Hematopoietic multipotent progenitor cell treated with erythropoietin and hydrocortisone succinate and interleukin-3 and kit ligand, for 17 days (in vitro differentiated cells): ENCODE results near the gene KRT12.
"Not testable (repeated sequence)": the region's sequence is repeated elsewhere in the genome, so short reads cannot be mapped to it uniquely, and the experiment has no call there.

Experiments used
- DNase-seq: peaks from one replicate; pipeline ENCODE4 v3.0.0-alpha.2; 2015; ENCODE audit warnings: low spot score

KRT12 gene

DNA sequence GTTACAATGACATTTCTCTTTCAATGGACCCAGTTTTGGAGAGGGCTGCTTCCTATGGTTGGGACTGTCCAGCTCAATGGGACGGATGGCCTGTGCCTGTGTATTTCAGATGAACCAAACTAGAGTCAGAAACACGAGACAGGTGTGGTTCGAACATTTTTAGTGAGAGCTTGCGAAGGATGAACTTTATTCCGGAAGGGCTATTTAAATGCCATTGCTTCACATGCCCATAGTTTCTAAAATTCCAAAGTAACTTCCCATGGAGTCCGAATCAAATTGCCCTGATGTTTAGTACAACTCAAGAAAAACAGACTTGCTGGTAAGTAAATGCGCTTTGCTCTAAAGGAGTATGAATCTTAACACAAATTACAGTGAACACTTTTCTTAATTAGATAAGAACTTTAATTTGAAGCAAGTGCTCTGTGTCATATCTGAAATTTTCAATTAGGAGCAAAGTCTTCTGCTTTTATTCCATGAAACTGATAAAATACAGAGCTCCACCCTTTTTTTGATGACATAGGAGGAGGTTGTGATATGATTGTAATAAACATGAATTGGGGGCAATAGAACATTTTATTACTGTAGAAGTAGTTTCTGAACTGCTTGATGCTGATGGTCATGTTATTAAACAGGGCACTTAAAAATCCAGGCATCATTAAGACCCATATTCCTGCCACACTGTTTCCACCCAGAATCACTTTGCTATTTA, 16.8 kb upstream of the KRT12 start:
- DNase-seq, result no peak

GRCh38 chr17:40883031-40883430, 16.0 kb upstream of the KRT12 start:
- DNase-seq, result no peak

DNA sequence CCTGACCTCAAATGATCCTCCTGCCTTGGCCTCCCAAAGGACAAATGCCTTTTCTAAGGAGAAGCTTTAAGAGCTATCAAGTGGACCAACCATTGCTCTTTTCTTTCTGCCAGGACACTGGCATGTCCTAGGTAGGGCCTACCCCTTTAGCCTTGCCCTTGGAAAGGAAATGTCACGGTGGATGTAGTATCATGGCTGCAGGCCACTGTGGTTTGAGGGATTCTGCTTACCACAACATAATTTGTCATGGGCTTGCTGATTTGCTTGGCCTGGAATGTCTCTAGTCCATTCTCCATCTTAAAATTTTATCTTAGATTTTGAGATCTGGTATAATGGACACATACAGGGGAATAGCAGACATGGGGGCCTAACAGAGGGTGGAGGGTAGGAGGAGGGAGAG, 12.0 kb upstream of the KRT12 start:
- no peak for DNase-seq

DNA sequence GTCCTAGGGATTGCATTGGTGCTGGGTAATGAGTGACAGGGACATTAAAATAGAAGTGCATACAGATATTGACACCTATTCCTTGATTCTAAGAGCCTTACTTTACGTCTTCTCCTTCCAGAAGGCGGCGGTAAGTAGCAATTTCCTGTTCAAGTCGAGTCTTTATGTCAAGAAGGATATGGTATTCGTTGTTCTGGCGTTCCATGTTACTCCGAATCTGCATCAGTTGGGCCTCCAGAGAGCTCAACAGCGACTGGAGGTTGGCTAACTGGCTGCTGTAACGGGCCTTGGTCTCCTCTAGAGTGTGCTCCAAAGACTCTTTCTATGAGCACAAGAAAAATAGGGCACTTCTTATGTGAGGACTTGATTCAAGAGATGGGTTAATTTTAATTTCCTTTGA, 11.0 kb upstream of the KRT12 start:
- no peak for DNase-seq

DNA sequence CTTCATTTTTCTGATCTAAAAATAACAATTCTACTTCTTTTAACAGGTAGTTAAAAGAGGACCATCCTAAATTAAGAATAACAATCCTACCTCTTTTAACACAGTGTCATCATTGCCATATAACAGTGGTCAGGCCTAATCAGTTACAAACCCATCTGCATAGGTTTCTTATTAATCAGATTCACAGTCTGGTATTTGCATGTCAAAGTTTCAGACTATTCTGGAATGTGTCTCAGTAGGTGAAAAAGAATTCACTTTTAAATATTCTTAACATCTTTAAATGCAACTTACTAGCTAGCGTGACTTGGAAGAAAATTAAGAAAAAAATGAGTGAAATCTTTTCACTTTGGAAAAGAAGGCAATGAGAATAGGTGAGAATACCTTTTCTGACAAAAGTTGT, 6.8 kb upstream of the KRT12 start:
- no peak for DNase-seq

DNA sequence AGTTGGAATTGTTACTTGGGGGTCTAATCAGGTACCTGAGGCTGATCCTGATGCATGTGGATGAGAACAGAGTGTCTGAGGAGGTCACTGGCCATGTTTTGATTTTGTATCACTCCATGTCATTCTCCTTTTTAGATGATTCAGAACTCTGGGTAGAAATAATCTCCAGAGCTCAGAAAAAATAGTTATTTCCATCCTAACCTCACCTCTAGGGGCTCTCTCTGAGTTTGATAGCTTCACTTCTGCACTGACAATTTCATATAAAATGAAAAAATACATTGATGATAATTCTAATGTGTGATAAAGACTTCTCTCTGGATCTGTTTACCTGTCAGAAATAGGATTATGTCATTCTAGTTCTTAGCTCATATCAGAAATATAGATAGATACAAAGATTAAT, 6.2 kb upstream of the KRT12 start:
- no peak for DNase-seq

- no peak for DNase-seq
Observed at GRCh38 chr17:40872416-40872815, 5.4 kb upstream of the KRT12 start.

DNA sequence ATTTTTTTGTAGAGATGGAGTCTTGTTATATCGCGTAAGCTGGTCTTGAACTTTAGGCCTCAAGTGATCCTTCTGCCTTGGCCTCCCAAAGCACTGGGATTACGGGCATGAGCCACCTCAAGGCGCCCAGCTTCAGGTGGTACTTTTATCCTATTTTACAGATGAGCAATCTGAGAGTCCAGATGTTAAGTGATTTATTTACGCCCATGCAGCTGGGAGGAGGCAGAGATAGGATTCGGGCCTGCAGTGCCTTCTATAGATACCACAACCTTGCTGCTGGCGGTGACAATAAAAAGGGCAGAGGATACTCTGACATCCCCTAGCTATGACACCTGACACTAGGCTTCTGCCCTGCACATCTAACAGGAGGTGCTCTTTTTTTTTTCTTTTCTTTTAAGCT, 4.3 kb upstream of the KRT12 start:
- no peak for DNase-seq

DNA sequence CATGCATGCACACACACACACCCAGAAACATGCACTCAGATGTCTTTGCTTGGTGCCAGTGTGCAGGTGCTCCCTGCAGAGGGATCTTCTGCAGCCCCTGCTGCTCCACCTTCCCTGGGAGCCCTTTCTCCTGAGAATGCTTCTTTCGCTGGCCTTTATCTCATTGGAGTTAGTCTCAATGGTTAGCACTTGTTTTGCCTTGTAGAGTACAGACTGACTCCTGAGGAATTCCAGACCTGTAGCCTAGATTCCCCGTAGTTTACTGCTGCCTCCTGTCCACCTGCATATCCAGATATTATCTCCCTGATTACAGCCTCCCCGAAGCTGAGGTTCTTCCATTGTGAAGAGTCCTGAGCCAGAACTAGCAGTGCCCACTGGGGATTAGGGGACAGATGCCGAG, 3.1 kb upstream of the KRT12 start:
- no peak for DNase-seq

DNA sequence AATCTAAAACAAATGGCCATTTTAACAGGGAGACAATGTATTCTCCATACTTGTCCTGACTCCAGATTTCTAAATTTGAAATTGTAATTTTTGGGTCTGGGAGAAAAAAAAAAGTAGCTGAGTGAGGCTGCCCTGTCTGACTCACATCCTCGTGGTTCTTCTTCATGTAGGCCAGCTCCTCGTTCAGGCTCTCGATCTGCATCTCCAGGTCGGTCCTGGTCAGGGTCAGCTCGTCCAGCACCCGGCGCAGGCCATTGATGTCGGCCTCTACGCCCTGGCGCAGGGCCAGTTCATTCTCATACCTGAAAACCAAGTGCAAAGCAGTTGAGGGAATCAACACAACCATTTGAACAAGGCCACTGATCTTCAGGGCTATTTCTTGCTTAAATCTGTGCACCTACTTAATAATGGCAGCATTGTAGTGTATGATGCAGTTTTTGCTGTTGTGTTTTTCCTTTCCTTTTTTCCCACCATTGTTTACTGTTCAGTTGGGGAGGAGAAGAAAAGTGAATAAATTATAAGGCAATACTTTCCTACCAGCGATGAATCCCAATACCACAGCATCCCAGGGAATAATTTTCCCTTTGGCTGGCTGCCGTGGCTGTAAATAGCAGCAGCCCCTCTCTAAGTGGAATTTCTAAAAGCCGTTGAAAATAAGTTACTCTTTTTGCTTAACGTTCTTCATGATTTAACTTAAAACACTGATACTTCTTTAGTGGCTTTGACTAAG, 2.2 kb downstream of the KRT12 start:
- no peak for DNase-seq

DNA sequence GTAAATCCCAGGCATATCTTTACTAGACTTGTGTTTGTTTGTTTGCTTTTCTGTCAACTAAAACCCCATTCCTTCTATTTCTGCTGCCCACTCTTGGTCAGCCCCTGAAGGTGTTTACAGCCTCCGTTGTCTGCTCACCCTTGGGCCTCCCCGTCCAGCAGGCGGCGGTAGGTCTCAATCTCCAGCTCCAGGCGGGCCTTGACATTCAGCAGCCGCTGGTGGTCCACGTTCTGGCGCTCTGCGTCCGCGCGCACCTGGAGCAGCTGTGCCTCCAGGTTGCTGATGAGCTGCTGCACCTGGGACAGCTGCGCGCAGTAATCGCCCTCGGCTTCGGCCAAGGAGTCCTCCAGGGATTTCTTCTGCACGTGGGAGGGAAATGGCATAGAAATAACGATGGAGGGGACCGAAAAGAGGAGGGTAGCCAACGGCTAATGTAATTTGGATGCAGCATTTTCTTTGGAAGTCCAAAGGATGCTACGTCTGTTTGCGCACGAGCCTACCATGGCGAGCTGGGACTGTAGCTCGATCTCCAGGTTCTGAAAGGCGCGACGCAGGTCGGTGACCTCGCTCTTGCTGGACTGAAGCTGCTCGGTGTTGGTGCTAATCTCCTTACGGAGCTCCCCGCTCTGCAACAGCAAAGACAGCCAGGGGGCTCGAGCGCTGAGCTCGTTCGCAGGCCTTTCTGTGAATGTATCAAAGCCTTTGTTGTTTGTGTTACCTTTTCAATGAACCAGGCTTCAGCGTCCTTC, 3.9 kb downstream of the KRT12 start:
- no peak for DNase-seq

GRCh38 chr17:40859536-40859935, 7.5 kb downstream of the KRT12 start:
- no peak for DNase-seq

DNA sequence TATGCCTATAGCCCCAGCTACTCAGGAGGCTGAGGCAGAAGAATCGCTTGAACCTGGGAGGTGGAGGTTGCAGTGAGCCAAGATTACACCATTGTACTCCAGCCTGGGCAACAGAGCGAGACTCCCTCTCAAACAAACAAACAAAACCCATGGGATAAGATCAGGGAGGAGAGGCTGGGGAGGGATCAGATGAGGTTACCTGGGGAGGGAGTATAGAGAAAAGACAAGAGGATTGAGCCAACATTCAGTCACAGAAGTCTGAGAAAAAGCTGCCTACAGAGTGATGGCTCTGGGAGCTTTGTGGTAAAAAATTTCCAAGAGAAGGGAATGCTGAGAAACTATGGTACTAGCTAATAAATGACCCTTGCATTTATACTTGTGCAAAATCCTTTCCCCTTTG, 8.4 kb downstream of the KRT12 start:
- DNase-seq, result not testable (repeated sequence)

GRCh38 chr17:40857535-40857934, 9.5 kb downstream of the KRT12 start:
- no peak for DNase-seq

- no peak for DNase-seq
Observed at GRCh38 chr17:40854175-40854814, 12.7 kb downstream of the KRT12 start.

DNA sequence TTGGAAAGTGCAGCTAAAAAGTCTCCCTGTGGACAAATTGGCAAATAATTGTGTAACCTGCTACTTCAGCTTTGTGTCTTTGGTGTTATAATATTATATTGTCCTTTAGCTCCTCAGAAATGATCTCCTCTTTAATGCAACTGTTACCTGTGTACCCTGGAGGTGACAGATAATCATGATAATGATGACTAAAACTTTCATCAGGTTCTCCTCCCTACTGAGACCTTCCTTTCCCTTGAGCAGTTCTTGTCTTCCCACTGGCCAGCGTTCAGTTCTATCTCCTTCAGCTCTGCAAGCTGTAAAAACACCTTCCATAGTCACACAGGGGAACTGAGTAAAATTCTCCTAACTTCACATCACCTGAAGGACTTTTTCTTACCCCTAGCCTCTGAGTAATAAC, 14.7 kb downstream of the KRT12 start:
- no peak for DNase-seq

- no peak for DNase-seq
Observed at GRCh38 chr17:40850293-40850972, 16.6 kb downstream of the KRT12 start.

DNA sequence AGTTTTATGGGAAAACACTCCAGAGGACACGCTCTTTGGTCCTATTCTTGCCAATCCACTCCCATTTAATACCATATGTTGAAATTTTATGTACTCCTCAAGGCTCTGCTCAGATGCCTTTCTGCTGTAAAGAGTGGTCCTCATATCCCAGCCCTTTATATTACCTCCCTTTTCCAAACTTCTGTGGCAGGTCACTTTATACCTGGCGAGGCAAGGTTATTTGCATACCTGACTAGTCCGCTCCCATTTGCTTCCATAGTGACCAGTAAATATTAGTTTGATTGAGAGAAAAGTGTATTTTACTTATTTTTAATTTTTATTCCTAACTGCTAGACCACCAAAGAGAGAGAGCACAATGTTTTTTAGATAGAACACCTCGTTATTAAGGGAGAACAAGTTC, 17.3 kb downstream of the KRT12 start:
- no peak for DNase-seq

DNA sequence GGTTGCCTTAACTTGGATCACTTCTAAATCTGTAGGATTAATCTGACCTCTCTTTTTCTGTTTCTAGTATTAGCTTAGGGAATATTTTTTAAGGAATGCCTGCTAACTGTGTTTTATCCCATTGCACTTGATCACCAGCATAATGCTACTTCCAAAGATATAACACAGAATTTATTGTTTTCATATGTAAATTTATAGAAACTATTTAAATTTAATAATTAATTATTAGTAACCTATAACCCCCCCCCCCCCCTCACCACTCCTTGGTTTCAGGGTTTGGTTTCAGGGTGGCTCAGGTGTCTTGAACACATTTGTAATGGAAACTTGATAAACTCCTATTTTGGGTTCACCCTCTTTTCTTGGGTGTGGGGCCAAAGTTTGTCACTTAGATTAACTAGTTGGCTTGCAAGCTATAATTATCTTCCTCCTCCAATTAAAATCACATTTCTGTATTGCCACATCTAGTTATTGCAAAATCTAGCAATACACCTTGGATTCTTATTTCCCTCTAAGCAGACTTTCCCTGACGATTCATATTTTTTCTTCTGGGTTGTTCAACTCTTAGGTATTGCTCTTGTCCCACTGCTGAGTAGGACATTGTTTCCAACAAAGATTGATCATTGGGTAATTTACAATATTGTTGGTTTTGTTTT, 18.3 kb downstream of the KRT12 start:
- DNase-seq, result no peak

DNA sequence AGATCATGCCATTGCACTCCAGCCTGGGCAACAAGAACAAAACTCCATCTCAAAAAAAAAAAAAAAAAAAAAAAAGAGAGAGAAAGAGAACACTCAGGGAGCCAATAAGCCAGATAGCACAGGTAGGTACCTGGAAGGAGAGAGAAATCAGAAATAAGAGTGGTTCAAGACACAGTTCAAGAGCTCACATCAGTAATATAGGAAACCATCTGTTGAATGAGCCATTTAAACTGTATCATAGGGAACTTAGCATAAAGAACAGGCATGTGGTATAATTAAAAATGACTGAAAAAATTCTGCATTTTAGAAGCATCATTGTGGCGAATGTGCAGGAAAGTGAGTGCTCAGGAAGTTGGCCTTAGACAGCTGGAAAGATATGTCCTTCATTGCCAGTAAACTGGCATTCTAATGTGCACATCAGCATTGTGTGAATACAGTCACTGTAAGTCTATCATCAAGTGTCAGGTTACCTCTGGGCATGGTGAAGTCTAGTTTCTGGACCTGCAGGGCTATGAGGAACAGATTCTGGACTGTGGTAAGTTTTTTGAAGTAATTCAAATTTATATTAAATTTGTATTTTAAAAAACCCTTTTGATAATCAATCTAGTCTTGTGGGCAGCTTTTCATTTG, 20.4 kb downstream of the KRT12 start:
- no peak for DNase-seq

DNA sequence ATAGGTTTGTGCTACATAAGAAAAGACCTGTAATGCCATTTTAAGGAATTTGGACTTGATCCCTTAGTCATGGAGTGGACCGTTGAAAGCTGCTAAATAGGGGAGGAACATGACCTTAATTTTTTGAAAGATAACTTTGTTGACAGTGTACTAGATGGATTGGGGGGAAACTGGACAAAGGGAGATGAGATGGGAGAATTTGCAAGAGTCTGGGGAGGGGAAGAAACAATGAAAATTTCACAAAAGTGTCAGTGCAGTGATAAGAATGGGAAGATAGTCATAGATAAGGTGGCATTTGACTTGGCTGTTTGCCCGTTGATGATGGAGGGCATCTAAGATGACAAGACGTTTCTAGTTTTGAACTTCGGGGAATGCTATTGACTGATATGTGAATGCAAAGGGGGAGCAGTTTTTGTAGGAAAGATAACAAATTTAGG, 22.3 kb downstream of the KRT12 start:
- no peak for DNase-seq
